MM.1S (cell line): ENCODE measurements around the gene RSU1.

Experiments
- DNase-seq: peaks from one replicate; pipeline ENCODE4 v3.0.0-alpha.2; 2015
- H2AFZ ChIP-seq: fragments of 300-600 bp; sonication (generic); 2 replicates; pipeline ENCODE4 v1.6.0; 2016; ENCODE audit warnings: antibody characterized with exemption, low read length
- H3F3A ChIP-seq: fragments of 300-600 bp; sonication (generic); 2 replicates; pipeline ENCODE4 v1.6.1; 2016; ENCODE audit warnings: mild to moderate bottlenecking, antibody characterized with exemption, low read length, moderate library complexity, mixed read lengths; ENCODE audit not compliant: insufficient read depth
- H3K27ac ChIP-seq: fragments of 300-600 bp; sonication (generic); 2 replicates; pipeline ENCODE4 v1.5.1; 2016; ENCODE audit warnings: mild to moderate bottlenecking, low read length
- H3K27me3 ChIP-seq: fragments of 300-600 bp; sonication (generic); replicated peaks from 2 replicates; pipeline ENCODE4 v1.6.0; 2016; ENCODE audit warnings: low read length; ENCODE audit not compliant: insufficient read depth
- H3K36me3 ChIP-seq: fragments of 300-600 bp; sonication (generic); replicated peaks from 2 replicates; pipeline ENCODE4 v1.6.1; 2016; ENCODE audit warnings: mild to moderate bottlenecking, low read length, mixed read lengths; ENCODE audit not compliant: insufficient read depth
- H3K4me1 ChIP-seq: fragments of 300-600 bp; sonication (generic); 2 replicates; pipeline ENCODE4 v1.6.1; 2016; ENCODE audit warnings: low read length, mixed read lengths
- H3K4me2 ChIP-seq: fragments of 300-600 bp; sonication (generic); 2 replicates; pipeline ENCODE4 v1.6.0; 2016; ENCODE audit warnings: low read depth, low read length
- H3K4me3 ChIP-seq: fragments of 300-600 bp; sonication (generic); 2 replicates; pipeline ENCODE4 v1.5.1; 2016; ENCODE audit warnings: low read length, mixed read lengths
- H3K79me2 ChIP-seq: fragments of 300-600 bp; sonication (generic); 2 replicates; pipeline ENCODE4 v1.6.1; 2016; ENCODE audit warnings: mixed run types, low read length, mixed read lengths
- H3K9ac ChIP-seq: fragments of 300-600 bp; sonication (generic); 2 replicates; pipeline ENCODE4 v1.6.1; 2016; ENCODE audit warnings: low read length, mixed read lengths
- H3K9me2 ChIP-seq: fragments of 300-600 bp; sonication (generic); replicated peaks from 2 replicates; pipeline ENCODE4 v1.6.1; 2016; ENCODE audit warnings: mild to moderate bottlenecking, low read length, mixed read lengths; ENCODE audit not compliant: insufficient read depth
- H3K9me3 ChIP-seq: fragments of 300-600 bp; sonication (generic); replicated peaks from 2 replicates; pipeline ENCODE4 v1.6.1; 2016; ENCODE audit warnings: mild to moderate bottlenecking, low read length, mixed read lengths; ENCODE audit not compliant: insufficient read depth
- H4K20me1 ChIP-seq: fragments of 300-600 bp; sonication (generic); 2 replicates; pipeline ENCODE4 v1.6.1; 2016; ENCODE audit warnings: mild to moderate bottlenecking, low read length, moderate library complexity, mixed read lengths; ENCODE audit not compliant: insufficient read depth
- CTCF ChIP-seq: fragments of 300-600 bp; sonication (generic); IDR thresholded peaks from 2 replicates; pipeline ENCODE4 v1.5.1; 2016; ENCODE audit warnings: antibody characterized with exemption, low read length, mixed read lengths
- EZH2 ChIP-seq: fragments of 300-600 bp; sonication (generic); optimal IDR thresholded peaks from 2 replicates; pipeline ENCODE3; 2017; ENCODE audit warnings: low read depth, mild to moderate bottlenecking, antibody characterized with exemption, low read length, mixed read lengths
- EZH2phosphoT487 ChIP-seq: fragments of 300-600 bp; sonication (generic); IDR thresholded peaks from 2 replicates; pipeline ENCODE4 v1.6.1; 2018; ENCODE audit warnings: antibody characterized with exemption, low read length

Gene RSU1

GRCh38 chr10:16717622-16718395, 99.4 kb downstream of the RSU1 start:
- Histone ChIP-seq H3K9me3 (no peaks in the 10 kb centered on the region), H4K20me1 (no peaks in the 10 kb centered on the region), H3F3A (no peaks in the 10 kb centered on the region), H3K36me3 (no peaks in the 10 kb centered on the region), H3K4me1 (no peaks in the 10 kb centered on the region), H3K4me2 (no peak overlapping the region), H3K27ac (no peak overlapping the region), H3K9ac (no peak overlapping the region), H2AFZ (no peak overlapping the region), H3K4me3 (no peak overlapping the region), H3K79me2 (no peaks in the 10 kb centered on the region), H3K27me3 (no peaks in the 10 kb centered on the region), H3K9me2 (no peaks in the 10 kb centered on the region)
- no peak for DNase-seq
- TF ChIP-seq CTCF (no peak), EZH2phosphoT487 (no peak), EZH2 (no peak)

- H3K4me1 ChIP-seq = no peaks in the 10 kb centered on the region
- no peak overlapping the region for H2AFZ ChIP-seq
- H3K9ac ChIP-seq = no peak overlapping the region
- H3K27ac ChIP-seq = no peak overlapping the region
- H4K20me1 ChIP-seq = no peaks in the 10 kb centered on the region
- H3K36me3 ChIP-seq = no peaks in the 10 kb centered on the region
- no peaks in the 10 kb centered on the region for H3K79me2 ChIP-seq
- no peak for DNase-seq
- no peaks in the 10 kb centered on the region for H3K9me2 ChIP-seq
- TF ChIP-seq EZH2phosphoT487 = no peak
- no peak for TF ChIP-seq EZH2
- no peak for TF ChIP-seq CTCF
- H3K27me3 ChIP-seq = no peaks in the 10 kb centered on the region
- no peaks in the 10 kb centered on the region for H3K9me3 ChIP-seq
- no peak overlapping the region for H3K4me3 ChIP-seq
- H3K4me2 ChIP-seq = no peak overlapping the region
- no peaks in the 10 kb centered on the region for H3F3A ChIP-seq
Observed at GRCh38 chr10:16716051-16716450, 101.2 kb downstream of the RSU1 start.

- no peak overlapping the region for H3K4me2 ChIP-seq
Observed at GRCh38 chr10:16713290-16713689, 103.9 kb downstream of the RSU1 start.

More at GRCh38 chr10:16713290-16713689, 103.9 kb downstream of the RSU1 start:
- no peak overlapping the region for H3K27ac ChIP-seq
- TF ChIP-seq EZH2 (no peak), EZH2phosphoT487 (no peak), CTCF (no peak)
- H3K27me3 ChIP-seq = no peaks in the 10 kb centered on the region
- H3F3A ChIP-seq = no peaks in the 10 kb centered on the region
- H4K20me1 ChIP-seq = no peaks in the 10 kb centered on the region
- H3K9me2 ChIP-seq = no peaks in the 10 kb centered on the region
- H3K9me3 ChIP-seq = no peaks in the 10 kb centered on the region
- H3K9ac ChIP-seq = no peak overlapping the region
- no peaks in the 10 kb centered on the region for H3K36me3 ChIP-seq
- H3K4me3 ChIP-seq = no peak overlapping the region
- H2AFZ ChIP-seq = no peak overlapping the region
- no peaks in the 10 kb centered on the region for H3K79me2 ChIP-seq
- DNase-seq = no peak
- H3K4me1 ChIP-seq = no peaks in the 10 kb centered on the region
